Erythroblast (primary cell): Measurements from ENCODE around the gene RNF215.
"Not testable (repeated sequence)": the region's sequence is repeated elsewhere in the genome, so short reads cannot be mapped to it uniquely, and the experiment has no call there.

Experiments
- DNase-seq, 2 experiments: peaks; one replicate each; lab custom pipeline; 2025; lab: John Stamatoyannopoulos, UW
- GATA1 ChIP-seq: IDR thresholded peaks from 2 replicates; pipeline ENCODE4 v1.6.1; 2011; ENCODE audit warnings: low read depth, mild to moderate bottlenecking, control low read depth, low read length, moderate library complexity
- POLR2A ChIP-seq: IDR thresholded peaks from 2 replicates; pipeline ENCODE4 v1.6.1; 2011; ENCODE audit warnings: mild to moderate bottlenecking, low read length

The RNF215 gene

DNA sequence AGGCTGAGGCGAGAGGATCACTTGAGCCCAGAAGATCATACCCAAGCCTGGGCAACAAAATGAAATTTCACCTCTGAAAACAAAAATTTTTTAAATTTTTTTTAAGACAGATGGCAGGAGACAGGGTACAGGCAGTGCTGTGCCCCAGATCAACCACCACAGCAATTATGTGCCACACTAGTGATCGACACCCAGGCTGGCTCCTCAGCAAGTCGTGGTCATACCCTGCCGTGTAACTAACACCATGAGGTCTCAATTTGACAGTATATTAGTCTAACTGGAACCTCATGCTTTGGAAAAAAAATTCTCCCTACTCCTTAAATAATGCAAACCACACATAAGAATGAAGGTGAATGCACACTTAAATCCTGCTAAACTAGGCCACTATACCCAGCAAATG lies 38.8 kb downstream of the RNF215 start:
- TF ChIP-seq GATA1 (no peak), POLR2A (no peak)
- no peak for DNase-seq

- no peak for TF ChIP-seq GATA1
- no peak for TF ChIP-seq POLR2A
- no peak for DNase-seq
These were observed 39.8 kb downstream of the RNF215 start for GRCh38 chr22:30347255-30347892.

- no peak for DNase-seq
- TF ChIP-seq POLR2A: no peak
- TF ChIP-seq GATA1: no peak
These were observed 42.6 kb downstream of the RNF215 start for GRCh38 chr22:30344447-30345200.

DNA sequence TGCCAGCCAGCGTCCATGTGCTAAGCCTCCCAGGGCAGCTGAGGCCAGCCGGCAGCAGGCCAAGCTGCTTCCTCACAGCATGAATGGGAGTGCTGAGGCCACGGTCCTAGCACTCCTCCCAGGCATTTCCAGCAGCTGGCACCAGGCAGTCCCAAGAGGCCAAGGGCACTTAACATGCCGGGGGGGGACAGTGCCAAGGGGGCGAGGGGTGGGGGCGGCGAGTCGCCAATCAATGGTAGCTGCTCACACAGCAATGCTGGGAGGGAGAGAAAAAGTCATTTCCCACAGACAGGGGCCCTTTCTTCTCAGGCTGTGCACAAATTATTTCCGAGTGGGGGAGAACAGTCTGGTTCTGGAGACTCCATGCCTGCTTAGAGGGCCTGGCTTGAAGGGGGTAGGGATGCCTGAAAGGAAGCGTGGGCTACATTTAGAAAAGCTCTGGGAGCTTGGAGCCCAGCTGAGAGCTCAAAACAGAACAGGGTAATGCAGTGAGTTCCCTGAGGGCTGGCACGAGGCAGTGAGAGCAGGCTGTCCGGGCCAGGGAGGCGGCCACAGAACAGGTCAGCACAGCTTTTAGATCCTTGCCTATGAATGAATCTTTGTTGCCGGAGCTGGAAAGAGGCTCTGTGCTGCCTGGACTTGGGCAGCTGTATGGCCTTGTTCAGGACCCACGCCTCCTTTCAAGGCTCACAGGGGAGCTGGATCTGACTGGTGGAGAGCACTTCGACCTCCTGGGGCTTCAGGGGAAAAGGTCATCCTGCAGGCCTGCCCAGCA lies 46.1 kb downstream of the RNF215 start:
- no peak for DNase-seq
- TF ChIP-seq GATA1: no peak
- no peak for TF ChIP-seq POLR2A

DNA sequence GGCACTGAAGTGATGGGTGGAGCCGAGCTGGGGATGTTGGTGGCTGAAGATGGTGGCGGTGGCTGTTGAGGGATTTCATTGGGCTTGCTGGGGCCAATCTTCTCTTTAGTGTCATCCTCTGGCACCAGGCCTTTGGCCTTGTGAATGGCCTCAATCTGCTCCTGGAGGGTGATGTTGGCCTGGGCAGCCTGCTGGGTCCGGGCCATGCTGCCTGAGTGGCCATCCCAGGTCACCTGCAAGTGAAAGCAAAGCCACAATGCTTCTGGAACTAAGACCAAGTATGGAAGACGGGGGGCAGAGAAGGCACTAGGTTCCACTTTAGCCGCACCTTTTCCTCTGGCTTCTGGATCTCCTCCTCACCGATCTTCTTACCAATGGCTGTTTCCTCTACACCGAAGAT lies 48.4 kb downstream of the RNF215 start:
- DNase-seq: no peak
- TF ChIP-seq POLR2A (no peak), GATA1 (no peak)

DNA sequence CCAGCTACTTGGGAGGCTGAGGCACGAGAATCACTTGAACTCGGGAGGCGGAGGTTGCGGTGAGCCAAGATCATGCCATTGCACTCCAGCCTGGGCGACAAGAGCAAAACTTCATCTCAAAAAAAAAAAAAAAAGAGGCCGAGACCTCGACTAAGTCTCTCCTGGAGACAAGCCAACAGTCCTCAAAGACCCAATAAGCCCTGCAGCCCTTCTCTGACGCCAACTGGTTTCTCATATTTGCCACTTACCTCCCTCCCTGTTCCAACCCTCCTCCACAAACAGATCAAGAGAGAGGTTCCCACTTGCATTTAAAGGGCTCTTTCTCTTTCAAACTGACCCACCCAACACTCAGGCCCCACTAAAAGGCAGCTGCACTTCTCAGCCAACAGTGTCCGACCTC lies 48.9 kb downstream of the RNF215 start:
- DNase-seq: not testable (repeated sequence)

DNA sequence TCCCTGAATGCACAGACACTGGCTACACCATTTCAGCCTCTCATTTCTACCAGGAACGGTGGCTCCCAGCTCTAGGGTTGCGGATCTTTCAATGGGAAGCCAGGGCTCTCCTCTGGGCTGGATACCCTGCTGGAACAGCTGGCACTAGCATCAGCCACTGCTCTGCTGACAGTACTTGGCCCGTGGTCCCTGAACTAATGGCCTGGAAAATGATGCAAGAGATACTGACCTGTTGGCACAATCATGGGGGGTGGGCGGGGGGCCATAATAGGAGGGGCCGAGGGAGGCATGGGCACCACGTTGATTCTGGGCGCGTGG lies 49.8 kb downstream of the RNF215 start:
- TF ChIP-seq POLR2A (no peak), GATA1 (no peak)
- no peak for DNase-seq

DNA sequence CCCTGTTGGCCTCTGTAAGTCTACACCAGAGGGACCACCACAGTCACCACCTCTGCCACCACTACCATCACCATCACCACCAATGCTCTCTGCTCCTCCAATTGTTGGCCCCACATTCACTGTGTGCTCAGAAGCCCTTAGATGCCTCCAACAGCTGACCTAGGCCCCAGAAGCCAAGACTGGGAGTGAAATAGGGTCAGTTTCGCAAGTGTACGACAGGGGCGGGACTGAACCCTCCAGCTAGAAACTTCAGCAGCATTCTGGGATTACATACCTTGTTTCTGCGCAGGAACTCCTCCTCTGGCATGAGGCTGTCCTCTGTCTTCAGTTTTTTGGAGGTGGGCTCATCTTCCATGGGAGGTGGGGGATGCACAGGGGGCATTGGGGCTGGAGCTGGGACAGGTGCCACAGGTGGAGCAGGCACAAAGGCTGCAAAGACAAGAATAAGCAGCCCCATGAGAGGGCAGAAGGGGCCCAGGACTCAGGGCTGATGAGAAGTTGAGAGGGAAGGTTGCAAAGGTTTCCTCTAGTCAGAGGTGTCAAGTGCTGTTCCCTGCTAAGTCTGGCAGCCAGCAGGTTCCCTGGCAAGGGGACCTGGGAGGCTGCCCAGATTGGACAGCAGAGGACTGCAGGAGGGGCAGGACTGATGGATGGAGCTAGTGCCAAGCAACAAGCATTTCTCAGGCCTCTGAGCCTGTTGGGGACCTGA lies 50.3 kb downstream of the RNF215 start:
- TF ChIP-seq GATA1 (no peak), POLR2A (no peak)
- DNase-seq: no peak

DNA sequence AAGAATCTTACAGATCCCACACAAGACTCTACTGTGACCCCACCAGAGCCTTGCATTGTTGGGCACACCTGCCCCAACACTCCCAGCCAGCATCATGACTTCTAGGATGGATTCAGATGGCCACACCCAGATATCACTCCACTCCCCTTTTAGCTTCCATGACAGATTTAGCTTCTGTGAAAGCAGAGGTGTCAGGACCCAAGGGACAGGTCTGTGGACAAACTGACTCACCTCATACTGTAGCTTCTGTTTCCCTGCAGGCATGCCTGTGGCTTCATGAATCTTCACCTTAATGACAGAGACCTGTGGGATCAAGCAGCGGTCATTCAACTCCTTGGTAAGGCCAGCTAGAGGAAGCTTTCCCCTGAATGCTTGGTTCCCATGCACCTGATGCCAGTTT lies 52.0 kb downstream of the RNF215 start:
- no peak for TF ChIP-seq GATA1
- no peak for TF ChIP-seq POLR2A
- no peak for DNase-seq

- no peak for TF ChIP-seq GATA1
- no peak for TF ChIP-seq POLR2A
- DNase-seq: no peak
These were observed 52.6 kb downstream of the RNF215 start for GRCh38 chr22:30334646-30335045.

DNA sequence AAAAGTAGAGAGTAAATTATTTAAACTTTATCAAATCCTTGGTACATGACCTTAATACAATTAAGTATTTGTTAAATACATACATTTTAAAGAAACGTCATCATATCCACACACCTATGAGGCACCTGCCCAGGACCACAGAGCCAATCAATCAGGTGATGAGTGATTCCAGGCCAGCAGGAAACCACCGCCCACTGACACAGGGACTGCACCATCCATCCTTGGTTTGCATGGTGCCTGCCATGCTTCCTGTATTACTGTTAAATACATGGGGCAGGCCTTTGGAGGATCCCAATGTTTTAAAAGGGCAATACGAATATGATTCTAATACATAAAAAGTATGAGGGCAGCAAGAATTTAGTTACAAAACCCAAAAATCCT lies 53.5 kb downstream of the RNF215 start:
- no peak for DNase-seq
- TF ChIP-seq POLR2A (no peak), GATA1 (no peak)

- TF ChIP-seq GATA1 (no peak), POLR2A (peak; percentile 25)
- DNase-seq: no peak
These were observed 54.1 kb downstream of the RNF215 start for GRCh38 chr22:30332994-30333706.

DNA sequence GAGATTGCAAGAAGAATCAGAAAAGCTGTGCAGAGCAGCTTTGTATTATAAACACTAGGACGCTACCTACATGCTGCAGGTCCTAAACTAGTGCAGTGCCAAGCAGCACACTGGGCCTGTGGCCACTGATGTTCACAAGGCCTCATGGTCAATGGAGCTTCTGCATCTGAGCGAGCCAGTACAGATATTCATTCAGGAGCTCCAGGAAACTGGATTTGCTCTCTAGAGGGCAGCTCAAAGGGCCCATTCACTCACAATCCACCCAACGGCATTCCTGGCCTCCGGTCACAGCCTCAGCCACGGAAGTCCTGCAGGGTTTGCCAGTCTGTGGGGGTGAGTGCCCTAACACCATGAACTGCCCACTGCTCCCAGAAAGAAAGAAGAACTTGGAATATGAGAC lies 54.7 kb downstream of the RNF215 start:
- no peak for DNase-seq
- TF ChIP-seq POLR2A: no peak
- no peak for TF ChIP-seq GATA1
